Cardiac muscle cell (in vitro differentiated cells and primary cell): ENCODE measurements around the gene IFI27L1. TPM values are rescaled to one million over a fixed set of nuclear protein-coding genes. Genes with fewer than 3 reads are reported as not detected.

Experiments
- DNase-seq, 2 donors: peaks; one replicate each; pipeline versions ENCODE4 v3.0.0 to v3.0.0-alpha.2; 2010 to 2017; ENCODE audit warnings: low read depth in 1 of 2, low spot score in 1 of 2
- H3K27ac ChIP-seq: fragments of 200-600 bp; sonication (generic); 2 replicates; pipeline ENCODE4 v1.5.1; 2016
- H3K27me3 ChIP-seq: fragments of 200-600 bp; sonication (generic); 2 replicates; pipeline ENCODE4 v1.6.0; 2016; ENCODE audit warnings: control low read depth
- H3K36me3 ChIP-seq: fragments of 200-600 bp; sonication (generic); 2 replicates; pipeline ENCODE4 v1.5.1; 2016; ENCODE audit warnings: control low read depth
- H3K4me1 ChIP-seq: fragments of 200-600 bp; sonication (generic); 2 replicates; pipeline ENCODE4 v1.8.1; 2017; ENCODE audit warnings: low read depth, mild to moderate bottlenecking, mixed run types
- H3K4me3 ChIP-seq: fragments of 200-600 bp; sonication (generic); 2 replicates; pipeline ENCODE4 v1.5.1; 2016; ENCODE audit warnings: mild to moderate bottlenecking
- H3K9me3 ChIP-seq: fragments of 200-600 bp; sonication (generic); 2 replicates; pipeline ENCODE4 v1.5.1; 2017; ENCODE audit warnings: low read depth, mild to moderate bottlenecking, control low read depth
- polyA plus RNA-seq: library from polyadenylated mRNA; unstranded; fragments of >200 nt; fragmentation: Nextera tagmentation; extraction: Ambion mirVana; gene quantifications from 2 replicates; pipeline ENCODE4 v1.2.1, GENCODE V29; 2016
- total RNA-seq: library from RNA; depleted of rRNA; stranded (reverse); fragments of >200 nt; gene quantifications from 2 replicates; pipeline ENCODE4 v1.2.3, GENCODE V29; 2016
- TF ChIP-seq, protein P1 (sequence below): IDR thresholded peaks from 2 replicates; pipeline ENCODE4 v1.5.1; 2012; ENCODE audit warnings: low read depth, mild to moderate bottlenecking, low read length

IFI27L1 gene
- total and polyA plus RNA-seq, 2 experiments from 2014 or later, result 75.5 to 95.4 TPM

DNA sequence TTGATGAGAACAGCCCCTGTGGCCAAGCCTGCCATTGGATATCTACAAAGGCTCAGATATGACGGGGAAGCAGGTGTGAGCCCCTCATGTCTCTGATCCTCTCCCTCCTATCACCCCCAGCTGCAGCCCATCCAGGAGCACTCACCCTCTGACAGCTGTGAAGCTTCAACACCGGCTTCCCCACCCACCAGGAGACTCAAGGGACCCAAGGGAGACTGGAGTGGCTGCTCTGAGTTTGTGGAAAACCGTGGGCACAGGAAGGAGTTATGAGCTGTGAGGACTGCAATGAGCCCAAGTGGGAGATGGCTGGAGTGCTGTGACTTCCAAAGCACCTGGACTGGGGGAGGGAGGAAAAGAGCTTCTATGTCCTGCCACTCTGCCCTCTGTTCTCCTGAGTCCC lies 40.4 kb downstream of the IFI27L1 start:
- DNase-seq, result no peak
- Histone ChIP-seq H3K27me3 (no peaks in the 10 kb centered on the region), H3K9me3 (no peaks in the 10 kb centered on the region), H3K4me3 (no peak overlapping the region), H3K4me1 (no peaks in the 10 kb centered on the region), H3K36me3 (no peaks in the 10 kb centered on the region), H3K27ac (no peak overlapping the region)
- TF ChIP-seq, protein P1, sequence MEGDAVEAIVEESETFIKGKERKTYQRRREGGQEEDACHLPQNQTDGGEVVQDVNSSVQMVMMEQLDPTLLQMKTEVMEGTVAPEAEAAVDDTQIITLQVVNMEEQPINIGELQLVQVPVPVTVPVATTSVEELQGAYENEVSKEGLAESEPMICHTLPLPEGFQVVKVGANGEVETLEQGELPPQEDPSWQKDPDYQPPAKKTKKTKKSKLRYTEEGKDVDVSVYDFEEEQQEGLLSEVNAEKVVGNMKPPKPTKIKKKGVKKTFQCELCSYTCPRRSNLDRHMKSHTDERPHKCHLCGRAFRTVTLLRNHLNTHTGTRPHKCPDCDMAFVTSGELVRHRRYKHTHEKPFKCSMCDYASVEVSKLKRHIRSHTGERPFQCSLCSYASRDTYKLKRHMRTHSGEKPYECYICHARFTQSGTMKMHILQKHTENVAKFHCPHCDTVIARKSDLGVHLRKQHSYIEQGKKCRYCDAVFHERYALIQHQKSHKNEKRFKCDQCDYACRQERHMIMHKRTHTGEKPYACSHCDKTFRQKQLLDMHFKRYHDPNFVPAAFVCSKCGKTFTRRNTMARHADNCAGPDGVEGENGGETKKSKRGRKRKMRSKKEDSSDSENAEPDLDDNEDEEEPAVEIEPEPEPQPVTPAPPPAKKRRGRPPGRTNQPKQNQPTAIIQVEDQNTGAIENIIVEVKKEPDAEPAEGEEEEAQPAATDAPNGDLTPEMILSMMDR, result no peak

DNA sequence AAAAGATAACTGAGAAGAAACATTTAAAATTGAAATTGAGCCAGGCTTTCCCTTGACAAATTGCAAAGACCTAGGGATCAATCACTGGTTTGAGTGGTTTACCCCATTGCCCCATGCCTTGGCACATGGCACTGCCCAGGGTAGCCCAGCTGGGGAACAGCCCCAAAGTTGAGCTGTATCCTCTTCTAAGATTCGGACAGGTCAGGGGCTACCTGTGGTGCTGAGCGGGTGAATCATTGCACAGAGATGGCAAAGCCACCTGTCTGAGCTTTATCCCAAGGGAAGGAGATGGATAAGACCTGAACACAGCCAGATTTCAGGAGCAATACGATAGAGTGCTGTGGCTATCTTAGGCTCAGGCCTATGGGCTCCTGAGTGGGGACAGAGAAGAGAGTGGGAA lies 41.3 kb downstream of the IFI27L1 start:
- no peaks in the 10 kb centered on the region for H3K4me1 ChIP-seq
- H3K9me3 ChIP-seq, result no peaks in the 10 kb centered on the region
- no peak for DNase-seq
- TF ChIP-seq, protein P1, result no peak
- no peak overlapping the region for H3K4me3 ChIP-seq
- no peaks in the 10 kb centered on the region for H3K36me3 ChIP-seq
- no peak overlapping the region for H3K27ac ChIP-seq
- no peaks in the 10 kb centered on the region for H3K27me3 ChIP-seq

DNA sequence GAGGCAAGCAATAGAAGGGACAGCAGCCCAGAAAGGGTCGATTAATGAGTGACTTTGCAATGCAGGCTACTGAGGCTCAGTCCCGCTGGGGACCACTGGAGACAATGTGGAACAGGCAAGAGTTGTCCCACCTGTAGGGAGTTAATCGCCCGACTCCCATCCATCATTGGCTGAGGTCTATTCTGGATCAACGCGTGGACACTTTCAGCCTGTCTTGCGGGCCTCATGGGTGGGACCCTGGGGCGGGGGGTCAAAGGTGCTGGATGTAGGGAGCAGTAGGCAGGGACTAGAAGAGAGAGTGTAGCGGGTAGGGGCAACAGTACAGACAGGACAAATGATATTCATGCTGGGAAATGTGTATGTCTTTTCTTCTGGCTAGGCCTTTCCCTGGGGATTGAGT lies 42.2 kb downstream of the IFI27L1 start:
- Histone ChIP-seq H3K27ac (no peak overlapping the region), H3K9me3 (no peaks in the 10 kb centered on the region), H3K36me3 (no peaks in the 10 kb centered on the region), H3K27me3 (no peaks in the 10 kb centered on the region), H3K4me1 (no peaks in the 10 kb centered on the region), H3K4me3 (no peak overlapping the region)
- DNase-seq, result no peak
- TF ChIP-seq, protein P1, result no peak

DNA sequence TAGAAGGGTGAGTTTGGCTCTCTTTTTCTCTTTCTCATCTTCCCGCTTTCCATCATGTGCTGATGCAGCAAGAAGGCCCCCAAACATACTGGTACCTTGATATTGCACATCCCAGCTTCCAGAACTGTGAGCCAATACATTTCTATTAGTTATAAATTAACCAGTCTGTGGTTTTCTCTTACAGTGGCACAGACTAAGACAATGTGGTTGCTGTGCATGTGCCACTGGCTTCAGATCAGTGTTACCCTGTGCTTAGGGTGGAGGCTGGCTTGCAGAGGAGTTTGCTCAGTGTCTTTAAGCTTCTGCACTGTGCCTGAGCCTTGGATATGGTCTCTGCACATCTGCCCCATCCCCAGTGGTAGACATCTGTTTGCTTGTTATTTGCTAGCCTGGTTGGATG lies 42.8 kb downstream of the IFI27L1 start:
- DNase-seq, result no peak
- no peaks in the 10 kb centered on the region for H3K9me3 ChIP-seq
- no peaks in the 10 kb centered on the region for H3K27me3 ChIP-seq
- no peak overlapping the region for H3K27ac ChIP-seq
- H3K36me3 ChIP-seq, result no peaks in the 10 kb centered on the region
- H3K4me1 ChIP-seq, result no peaks in the 10 kb centered on the region
- H3K4me3 ChIP-seq, result no peak overlapping the region
- TF ChIP-seq, protein P1, result no peak

DNA sequence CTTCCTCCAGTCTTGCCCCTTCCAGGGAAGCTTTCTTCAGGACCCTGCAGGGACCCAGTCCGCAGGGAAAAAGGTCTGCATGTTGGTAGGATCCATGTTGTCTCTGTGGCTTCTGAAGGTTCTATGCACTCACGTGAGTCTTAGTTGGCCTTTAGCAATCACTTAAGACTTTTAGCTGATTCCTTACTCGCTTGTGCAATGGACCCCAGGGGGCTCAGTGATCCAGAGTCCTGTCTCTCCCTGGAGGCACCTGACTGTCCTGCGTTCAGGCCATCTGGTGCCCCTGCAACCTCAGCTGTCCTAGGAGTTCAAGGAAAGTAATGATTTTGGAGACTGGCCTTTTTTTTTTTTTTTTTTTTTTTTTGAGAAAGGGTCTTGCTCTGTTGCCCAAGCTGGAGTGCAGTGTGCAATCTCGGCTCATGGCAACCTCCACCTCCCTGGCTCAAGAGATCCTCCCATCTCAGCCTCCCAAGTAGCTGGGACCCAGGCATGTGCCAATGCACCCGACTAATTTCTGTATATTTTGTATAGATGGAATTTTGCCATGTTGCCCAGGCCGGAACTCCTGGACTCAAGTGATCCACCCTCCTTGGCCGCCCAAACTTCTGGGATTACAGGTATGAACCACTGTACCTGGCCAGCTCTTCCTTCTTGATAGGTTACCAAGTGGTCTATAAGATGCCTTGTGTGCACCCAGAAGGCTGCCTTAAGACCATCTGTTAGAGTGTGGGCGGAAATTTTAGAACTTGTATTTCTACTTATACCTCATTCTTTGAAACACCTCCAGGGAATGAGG lies 43.7 kb downstream of the IFI27L1 start:
- TF ChIP-seq, protein P1, result no peak
- H3K27ac ChIP-seq, result no peak overlapping the region
- no peaks in the 10 kb centered on the region for H3K27me3 ChIP-seq
- DNase-seq, result no peak
- H3K36me3 ChIP-seq, result no peaks in the 10 kb centered on the region
- H3K9me3 ChIP-seq, result no peaks in the 10 kb centered on the region
- H3K4me1 ChIP-seq, result no peaks in the 10 kb centered on the region
- H3K4me3 ChIP-seq, result no peak overlapping the region
